Fibroblast of peridontal ligament (primary cell): Measurements from ENCODE around the gene ATP6V0D1.
"Not testable (repeated sequence)": the region's sequence is repeated elsewhere in the genome, so short reads cannot be mapped to it uniquely, and the experiment has no call there.

Experiments
- DNase-seq: peaks from one replicate; pipeline ENCODE4 v3.0.0-alpha.2; 2010; ENCODE audit errors: extremely low read depth

ATP6V0D1 gene

DNA sequence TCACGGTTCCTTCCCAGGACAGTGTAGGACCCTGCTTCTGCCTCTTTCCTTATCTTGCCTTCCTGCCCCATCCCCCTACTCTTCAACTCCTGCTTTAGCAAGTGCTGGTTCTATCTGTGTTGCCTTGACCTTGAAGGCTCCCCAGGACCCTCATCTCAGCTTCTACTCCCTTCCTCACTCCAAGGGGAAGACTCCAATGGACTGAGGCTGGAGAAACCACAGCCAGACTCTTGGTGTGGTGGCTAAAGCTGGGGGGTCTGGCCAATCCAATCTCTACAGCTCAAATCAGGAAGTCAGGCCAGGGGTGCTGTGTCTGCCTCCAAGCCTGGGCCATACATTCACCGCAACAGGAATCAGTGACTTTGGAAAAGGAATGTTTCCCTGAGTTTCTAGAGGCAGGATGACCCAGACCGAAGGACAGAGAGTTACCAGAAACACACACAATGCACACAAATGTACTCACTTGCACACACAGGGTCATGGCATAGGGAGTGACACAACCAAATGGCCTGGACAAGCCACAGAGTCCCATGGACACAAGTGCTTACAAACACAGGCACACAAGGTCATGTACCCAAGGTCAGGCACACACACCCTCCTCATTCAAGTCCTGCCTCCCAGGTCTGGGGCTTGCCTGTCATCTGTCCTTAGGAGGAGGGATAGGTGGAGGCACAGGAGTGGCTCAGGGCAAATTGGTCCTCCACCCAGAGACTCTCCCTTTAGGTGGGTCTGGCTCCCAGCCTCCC is 51.7 kb downstream of the ATP6V0D1 start:
- DNase-seq: no peak

DNA sequence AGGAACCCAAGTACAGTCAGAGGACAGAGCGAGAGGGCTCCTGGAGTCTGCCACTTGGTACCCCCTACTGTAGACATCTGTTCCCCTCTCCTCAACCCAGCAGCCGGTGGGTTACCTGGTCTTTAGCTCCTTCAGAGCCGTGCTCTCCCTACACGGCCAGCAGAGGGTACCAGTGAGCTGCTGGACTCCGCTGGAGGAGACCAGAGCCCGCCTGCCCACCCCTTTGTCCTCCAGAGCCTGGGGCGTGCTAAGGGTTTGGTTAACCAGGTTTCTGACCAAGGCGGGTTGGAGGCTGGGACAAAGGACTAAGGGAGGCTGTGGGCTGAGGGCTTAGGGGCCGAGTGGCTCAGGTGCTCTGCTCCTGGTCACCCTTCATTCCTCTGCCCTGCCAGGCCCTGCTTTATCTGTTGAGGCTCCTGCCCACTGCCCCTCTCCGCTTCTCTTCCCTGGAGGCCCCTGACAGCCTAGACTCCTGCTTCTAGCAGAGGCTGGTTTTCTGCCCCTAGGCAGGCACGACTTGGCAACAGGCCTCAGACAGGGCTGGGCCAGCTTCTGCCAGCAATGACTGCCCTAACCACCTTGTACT is 52.7 kb downstream of the ATP6V0D1 start:
- DNase-seq: no peak

DNA sequence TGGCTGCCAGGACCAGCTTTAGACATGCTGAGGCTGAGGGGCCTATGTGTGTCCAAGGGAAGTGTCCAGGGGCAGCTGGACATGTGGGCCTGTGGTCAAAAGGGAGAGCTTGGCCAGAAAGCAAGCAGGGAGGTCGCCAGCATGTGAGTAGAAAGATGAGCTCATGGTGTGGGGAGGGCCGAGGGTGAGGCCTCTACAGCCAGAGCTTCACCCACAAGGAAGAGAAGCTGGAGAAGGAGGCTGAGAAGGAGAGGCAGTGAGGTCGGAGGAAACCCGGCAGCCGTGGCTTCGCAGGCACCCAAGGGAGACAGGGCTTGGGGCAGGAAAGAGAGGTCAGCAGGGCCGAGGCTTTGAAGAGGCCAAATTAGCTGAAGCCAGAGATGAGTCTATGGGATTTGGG is 54.0 kb downstream of the ATP6V0D1 start:
- DNase-seq: peak; percentile 46

DNA sequence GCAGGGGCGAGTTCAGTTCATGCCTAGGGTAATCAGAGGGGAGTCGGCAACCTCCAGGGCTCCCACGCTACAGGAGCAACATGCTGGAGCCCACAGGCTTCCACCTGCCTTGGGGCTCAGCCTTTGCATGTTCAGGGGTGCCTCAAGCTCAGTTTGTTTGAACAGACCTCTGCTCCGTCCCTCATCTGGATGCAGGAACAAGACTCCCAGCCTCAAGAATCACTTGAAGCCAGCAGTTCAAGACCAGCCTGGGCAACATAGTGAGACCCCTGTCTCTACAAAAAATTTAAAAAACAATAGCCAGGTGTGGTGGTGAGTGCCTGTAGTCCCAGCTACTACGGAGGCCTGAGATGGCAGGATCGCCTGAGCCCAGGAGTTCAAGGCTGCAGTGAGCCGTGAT is 54.9 kb downstream of the ATP6V0D1 start:
- DNase-seq: no peak

DNA sequence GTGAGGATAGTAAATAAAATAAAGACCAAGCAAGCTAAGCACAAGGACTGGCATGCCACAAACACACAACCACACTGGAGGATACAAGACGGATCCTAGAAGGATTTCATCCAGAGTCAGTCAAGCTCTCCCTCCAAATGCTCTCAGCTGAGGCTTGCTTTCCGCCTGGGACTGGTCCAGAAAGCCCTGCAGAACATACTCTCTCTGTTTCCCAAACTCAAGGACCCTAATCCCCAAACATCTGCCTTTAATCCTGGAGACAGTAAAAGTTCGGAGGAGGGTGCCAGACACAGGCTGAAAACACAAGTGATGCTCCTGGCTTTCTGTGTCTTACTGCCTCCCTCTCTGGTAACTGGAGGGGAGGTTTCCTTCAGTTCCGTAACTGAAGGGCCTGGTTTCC is 55.4 kb downstream of the ATP6V0D1 start:
- no peak for DNase-seq

DNA sequence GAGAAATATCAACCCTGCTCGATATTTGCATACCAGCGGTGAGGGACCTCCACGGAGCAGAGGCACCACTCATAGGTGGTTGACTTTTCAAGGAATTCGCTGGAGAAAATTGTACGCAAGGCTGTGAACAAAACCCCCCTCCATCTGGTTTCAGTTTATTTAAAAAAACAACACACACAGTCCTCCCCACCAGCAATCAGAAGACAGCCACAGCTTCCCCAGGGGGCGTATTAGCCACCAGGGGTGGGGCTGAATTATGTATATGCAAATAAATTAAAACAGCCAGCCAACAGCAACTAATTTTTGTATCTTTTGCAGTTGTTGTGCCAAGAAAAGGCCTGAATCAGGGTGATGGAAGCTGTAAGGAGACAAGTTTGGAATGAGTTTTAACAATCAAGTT is 55.9 kb downstream of the ATP6V0D1 start:
- peak; percentile 77 for DNase-seq

DNA sequence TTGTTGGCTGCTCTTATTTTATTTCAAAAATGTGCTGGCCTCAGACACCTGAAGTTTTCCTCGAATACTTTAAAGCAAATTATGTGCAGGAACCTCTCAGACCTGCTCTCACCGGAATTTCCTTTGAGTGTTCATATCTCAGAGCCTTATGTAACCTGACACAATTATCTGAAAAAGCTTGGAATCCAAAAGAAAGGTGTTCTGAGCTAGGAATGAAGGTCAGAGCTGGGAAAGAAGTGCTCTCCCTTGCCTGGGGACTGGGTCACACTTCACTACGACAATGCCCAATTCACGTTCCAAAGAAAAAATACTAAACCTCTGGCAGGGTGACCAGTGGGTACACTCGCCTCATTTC is 56.7 kb downstream of the ATP6V0D1 start:
- no peak for DNase-seq

DNA sequence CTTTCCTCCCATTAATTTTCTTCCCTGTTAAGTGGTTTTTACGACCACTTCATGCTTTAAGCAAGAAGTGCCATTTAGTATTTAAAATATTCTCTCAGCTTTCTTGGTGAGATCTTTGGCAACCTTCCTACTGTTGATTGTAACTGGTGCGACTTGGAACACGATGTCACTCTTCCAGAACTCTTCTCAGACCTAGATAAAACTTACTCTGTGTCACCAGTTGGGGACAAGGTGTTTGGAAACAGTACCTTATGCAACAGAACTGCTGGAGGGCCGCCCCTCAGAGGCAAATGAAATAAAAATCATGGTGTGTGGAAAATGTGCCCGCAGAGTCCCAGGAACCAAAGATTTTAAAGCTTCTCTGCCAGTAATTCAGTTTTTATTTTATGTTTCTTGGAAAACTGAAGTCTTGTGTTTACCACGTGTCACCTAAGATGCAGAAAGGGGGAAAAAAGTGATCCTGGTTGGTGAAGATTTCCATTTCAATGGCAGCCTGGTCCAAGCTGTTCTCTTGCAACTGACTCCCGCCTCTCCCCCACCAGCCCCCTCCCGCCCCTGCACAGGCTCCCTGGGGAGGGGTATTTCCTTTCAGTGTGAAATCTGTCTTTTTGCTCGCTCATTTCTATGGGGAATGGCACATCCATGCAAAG is 57.2 kb downstream of the ATP6V0D1 start:
- no peak for DNase-seq

DNA sequence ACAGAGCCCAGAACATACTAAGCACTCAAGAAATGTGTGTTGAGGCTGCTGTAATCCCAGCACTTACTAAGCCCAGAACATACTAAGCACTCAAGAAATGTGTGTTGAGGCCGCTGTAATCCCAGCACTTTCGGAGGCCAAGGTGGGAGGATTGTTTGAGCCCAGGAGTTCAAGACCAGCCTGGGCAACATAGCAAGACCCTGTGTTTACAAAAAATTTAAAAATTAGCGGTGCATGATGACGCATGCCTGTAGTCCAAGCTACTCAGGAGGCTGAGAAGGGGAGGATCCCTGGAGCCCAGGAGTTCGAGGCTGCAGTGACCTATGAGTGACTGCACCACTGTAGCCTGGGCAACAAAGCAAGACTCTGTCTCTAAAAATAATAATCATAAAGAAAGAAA is 57.9 kb downstream of the ATP6V0D1 start:
- DNase-seq: no peak

DNA sequence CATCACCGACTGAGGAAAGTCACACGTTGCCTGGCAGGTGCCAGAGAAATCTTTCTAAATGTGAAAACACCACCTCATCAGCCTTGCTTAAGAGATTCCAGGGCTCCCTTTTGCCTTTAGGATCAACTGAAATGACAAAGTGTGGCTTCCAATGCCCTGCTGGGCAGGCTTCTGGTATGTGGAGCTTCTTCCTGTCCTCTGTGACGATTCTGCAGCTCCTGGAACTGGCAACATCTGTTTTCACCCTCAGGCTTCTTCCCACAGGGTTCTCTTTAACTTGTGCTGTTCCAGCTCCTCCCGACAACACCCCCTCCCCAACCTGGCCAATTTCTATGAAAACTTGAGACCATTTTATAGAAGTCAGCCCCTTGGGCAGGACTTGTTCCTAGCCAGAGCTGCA is 59.9 kb downstream of the ATP6V0D1 start:
- DNase-seq: no peak

DNA sequence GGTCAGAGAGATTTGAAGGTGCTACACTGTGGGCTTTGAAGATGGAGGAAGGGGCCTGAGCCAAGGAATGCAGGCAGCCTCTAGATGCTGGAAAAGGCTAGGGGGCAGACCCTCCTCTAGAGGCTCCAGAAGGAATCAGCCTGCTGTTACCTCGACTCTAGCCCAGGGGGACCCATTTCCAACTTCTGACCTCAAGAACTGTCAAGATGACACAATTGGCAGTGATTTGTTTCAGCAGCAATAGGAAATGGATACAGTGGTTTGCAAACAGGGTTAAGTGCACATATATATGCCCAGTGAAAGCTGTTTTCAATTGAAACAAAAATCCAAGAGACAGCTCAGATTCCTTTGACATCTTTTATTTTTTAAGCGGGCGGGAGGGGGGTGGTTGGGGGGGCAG is 61.0 kb downstream of the ATP6V0D1 start:
- DNase-seq: peak; percentile 49

DNA sequence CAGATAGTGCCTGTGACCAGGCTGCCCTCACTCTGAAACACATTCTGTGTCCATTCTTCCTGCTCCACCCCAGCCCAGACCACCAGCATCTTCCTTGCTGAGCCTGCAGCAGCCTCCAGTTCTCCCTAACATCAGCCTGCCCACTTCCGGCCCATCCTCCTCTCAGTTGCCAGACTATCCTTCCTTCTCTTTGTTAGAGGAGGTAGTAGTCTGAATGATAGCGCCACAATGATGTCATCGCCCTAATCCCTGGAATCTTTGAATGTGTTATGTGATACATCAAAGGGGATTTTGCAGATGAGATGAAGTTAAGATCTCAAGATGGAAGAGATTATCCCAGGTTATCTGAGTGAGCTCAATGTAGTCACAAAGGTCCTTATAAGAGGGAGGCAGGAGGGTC is 61.5 kb downstream of the ATP6V0D1 start:
- no peak for DNase-seq

DNA sequence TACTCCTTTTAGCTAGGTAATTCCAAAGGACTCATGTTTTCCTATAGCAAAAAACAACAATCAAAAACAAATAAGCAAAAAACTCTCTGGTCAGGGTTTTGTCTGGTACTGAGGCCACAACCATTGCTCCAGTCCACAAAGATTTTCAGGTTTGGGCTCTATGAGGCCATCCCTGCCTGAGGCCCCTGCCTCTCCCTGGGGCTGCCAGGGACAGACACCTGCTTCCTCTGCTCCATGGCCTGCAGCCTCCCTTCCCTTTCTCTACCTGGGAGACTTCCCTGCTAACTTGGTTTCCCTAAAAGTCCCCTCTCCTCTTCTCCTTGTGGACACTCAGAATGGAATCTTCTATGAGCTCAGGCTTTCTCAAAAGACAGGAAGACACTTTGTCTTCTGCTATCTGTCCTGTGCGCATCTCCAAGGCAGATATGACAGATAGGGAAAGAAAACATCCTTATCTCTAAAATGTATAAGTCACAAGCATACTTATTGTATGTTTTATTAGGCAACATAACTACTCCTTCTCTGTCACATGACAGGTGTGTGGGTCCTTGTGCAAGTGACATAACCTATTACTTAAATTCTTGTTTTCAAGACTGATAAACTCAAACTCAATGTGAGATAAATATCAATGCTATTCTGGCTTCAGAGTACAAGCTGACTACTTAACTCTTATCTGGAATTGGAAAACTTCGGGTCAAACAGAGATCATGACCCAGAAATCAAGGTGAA is 63.5 kb downstream of the ATP6V0D1 start:
- DNase-seq: no peak

DNA sequence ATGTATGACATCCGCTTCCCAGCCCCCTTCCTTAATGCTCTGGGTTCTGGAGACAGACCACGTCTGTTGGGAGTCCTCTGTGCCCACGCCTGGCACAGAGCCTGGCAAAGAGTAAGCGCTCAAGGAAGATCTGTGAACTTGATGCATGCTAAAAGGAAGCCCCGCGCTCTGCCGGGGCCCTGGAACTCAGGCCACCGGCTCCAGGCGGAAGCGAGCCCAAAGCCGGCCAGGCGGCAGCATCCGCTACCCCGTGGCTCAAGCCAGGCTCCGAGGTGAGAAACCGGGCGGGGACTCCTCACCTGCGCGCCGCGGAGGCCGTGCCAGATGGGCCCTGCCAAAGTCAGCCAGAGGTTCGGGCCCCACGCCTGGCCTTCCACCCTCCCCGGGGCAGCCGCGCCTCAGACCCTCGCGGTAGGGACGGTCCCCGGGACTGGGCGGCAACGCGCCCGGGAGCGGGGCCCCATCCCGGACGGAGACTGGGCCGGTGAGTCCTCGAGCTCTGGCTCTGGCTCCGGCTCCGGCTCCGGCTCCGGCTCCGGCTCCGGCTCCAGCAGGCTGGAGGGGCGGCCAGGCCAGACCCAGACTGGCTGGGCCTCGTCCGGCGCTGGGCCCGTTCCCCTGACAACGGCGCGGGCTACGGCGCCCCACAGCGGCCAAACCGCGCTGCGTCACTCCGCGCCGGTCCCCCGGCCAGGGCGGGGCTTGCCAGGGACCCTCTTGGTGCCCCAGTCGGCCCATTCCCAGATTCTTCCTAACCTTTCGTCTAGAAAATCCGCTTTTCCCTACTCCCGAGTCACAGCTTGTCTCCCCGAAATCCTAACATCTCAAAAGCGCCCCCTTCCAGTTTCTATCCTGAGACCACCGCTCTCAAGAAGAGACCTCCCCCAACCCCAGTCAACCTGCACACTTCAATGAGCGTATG is 64.8 kb downstream of the ATP6V0D1 start, which contains the start of gene ZDHHC1:
ZDHHC1 (minus strand) TSS at position 606 of the 922 bp plus-strand sequence. CDS start 8,702 bp downstream, outside the sequence.
- peak; percentile 54 for DNase-seq

DNA sequence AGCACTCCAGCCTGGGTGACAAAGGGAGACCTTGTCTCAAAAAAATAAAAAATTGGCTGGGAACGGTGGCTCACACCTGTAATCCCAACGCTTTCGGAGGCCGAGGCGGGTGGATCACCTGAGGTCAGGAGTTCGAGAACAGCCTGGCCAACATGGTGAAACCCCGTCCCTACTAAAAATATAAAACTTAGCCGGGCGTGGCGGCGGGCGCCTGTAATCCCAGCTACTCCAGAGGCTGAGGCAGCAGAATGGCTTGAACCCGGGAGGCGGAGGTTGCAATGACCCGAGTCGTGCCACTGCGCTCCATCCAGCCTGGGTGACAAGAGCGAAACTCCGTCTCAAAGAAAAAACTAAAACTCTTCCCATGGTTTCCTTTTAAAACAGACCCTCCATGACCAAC is 65.5 kb downstream of the ATP6V0D1 start:
- not testable (repeated sequence) for DNase-seq

DNA sequence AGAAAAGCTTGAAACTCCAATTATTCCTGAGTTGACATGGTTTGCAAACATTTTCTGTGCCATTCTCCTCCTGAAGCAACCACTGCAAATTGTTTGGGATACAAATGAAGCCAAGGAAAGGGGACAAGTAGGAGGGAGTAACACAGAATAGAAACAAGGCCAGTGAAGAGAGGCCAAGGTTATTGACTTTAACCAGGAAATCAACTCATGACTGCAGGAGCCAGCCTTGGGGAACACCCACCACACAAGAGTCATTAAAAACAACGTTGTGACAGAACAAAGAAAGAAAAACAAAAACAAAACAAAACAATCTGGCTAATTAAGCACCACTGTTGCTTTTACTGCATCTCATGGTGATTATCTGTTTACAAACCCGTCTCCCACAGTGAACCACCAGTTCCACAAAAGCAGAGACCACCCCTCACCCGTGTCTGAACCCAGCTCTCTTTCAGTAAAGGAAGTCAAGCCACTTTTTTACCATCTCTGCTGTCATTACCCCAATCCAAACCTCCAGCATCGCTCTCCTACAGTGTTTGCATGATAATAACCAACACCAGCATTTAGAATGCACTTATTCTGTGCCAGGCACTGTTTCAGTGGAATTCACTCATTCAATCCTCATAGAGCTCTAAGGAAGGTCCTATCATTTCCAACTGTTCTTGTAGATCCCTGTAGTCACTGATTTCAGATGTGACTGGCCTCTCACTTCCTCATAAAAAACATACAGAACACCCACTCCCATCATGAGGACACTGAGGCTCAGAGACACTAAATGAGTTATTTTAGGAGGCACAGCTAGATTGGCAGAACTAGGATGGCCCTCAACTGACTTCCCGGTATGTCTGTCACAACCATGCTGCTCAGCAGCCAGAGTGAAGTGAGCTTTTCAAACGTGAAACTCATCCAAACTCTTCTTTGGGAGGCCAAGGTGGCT is 66.7 kb downstream of the ATP6V0D1 start:
- DNase-seq: no peak

DNA sequence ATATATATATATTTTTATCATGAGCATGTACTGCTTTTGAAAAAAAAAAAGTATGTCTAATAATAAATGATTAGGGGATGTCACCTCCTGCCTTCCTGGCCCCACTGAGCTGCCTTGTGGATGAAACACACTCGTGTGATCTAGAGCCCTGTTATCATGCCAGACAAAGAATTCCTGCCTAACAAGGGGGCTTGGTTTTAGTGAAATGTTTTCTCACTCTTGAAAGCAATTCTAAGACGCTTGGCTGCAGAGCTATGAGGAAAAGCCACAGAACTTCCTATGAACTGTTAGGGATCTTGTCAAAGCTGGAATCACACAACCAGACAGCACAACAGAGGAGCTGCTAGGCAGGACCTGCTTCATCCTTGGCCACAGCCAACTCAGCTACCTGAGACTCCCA is 68.7 kb downstream of the ATP6V0D1 start:
- peak; percentile 36 for DNase-seq

DNA sequence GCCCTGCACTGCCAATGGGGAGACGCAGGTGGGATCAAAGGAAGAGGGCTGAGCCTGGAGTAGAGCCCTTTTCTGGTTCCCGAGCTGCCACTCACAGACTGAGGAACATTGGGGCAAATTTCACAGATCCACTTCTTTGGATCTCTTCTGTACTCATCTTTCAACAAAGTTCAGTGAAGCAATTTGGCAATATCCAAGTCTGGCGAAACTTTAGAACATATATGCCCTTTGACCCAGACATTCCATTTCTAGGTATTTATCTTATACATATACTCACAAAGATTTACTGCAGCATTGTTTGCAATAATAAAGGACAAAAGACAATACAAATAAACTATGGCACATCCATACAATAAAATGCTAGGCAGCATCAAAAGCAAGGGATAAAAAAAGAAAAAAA is 69.6 kb downstream of the ATP6V0D1 start:
- DNase-seq: no peak

DNA sequence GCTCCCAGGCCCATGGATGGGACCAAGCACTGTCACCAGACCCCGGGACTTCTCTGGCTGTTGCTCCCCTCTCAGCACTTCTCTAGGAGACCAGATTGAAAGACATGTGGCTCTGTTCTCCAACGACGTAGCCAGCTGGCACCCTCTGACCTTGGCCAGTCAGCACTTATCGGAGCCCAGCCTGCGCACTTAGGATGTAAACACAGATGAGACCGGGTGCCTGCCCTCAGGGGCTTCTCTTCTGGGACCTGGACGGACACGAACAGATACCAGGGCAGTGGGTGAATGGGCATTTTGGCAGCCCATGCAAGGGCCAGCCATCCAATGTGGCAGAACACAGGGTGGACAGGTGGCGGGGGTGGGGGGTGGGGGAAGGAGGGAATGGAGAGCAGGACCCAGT is 71.3 kb downstream of the ATP6V0D1 start:
- DNase-seq: no peak

DNA sequence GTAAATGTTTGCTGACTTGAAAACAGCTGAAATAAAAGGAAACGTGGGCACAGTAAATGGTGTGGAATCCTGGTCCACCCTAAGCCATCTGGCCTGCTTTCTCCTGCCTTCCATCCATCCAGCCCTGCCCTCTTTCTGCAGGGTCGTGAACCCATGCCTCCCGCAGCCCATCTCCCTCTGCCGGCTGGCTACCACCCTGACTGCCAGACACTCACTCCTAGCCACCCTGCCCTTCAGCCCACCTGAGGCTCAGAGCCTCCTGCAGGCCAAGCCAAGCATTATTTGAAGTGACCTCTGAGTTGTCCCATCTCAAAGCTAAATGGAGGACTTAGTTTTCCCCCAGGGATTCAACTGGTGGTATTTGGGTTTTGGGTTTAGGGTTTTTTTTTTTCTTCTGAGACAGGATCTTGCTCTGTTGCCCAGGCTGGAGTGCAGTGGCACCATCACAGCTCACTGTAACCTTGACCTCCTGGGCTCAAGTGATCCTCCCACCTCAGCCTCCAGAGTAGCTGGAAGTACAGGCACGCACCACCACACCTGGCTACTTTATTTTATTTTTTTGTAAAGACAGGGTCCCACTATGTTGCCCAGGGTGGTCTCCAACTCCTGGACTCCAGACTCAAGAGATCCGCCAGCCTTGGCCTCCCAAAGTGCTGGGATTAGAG is 73.0 kb downstream of the ATP6V0D1 start:
- DNase-seq: no peak
